ENCODE data around the gene PXK. TPM values are rescaled to one million over a fixed set of nuclear protein-coding genes. Genes with fewer than 3 reads are reported as not detected.

The PXK gene
- total RNA-seq, 2 donors from 2014 or later = 19.6 to 21.8 TPM

GRCh38 chr3:58471025-58471887, 138.6 kb downstream of the PXK start:
- Histone ChIP-seq H3K4me3 (no peak overlapping the region), H3K9me3 (no peaks in the 10 kb centered on the region), H3K27ac (peak overlapping the region in 1 of 2 donors; percentile 29), H3K36me3 (no peaks in the 10 kb centered on the region), H3K27me3 (replicated peaks; ENCODE audit: insufficient read depth) (no peaks in the 10 kb centered on the region), H3K4me1 (replicated peaks) (no peaks in the 10 kb centered on the region)
- TF ChIP-seq POLR2A (IDR thresholded peaks at IDR 0.05) (no peak), POLR2AphosphoS5 (IDR thresholded peaks at IDR 0.05) (peak; percentile 91)
- 41% methylated on average over 10 of the region's 10 CpGs for WGBS
- intact Hi-C loops (cut with DNase I) = no loop called here
- DNase-seq (ENCODE audit: low spot score) = peak; percentile 82

- intact Hi-C loops (cut with DNase I) = no loop called here
- no peaks in the 10 kb centered on the region for H3K36me3 ChIP-seq
- WGBS = 97% methylated on average over 1 of the region's 1 CpG
- H3K27me3 ChIP-seq (replicated peaks; ENCODE audit: insufficient read depth) = no peaks in the 10 kb centered on the region
- no peak for TF ChIP-seq POLR2A (IDR thresholded peaks at IDR 0.05)
- TF ChIP-seq CTCF (IDR thresholded peaks at IDR 0.05) = no peak
- TF ChIP-seq POLR2AphosphoS5 (IDR thresholded peaks at IDR 0.05) = no peak
- no peaks in the 10 kb centered on the region for H3K9me3 ChIP-seq
- no peak overlapping the region for H3K4me3 ChIP-seq
- no peak for DNase-seq (ENCODE audit: low spot score)
- no peaks in the 10 kb centered on the region for H3K4me1 ChIP-seq (replicated peaks)
- no peak overlapping the region for H3K27ac ChIP-seq
These were observed 140.6 kb downstream of the PXK start for GRCh38 chr3:58473275-58473674.

GRCh38 chr3:58474348-58474911, 141.7 kb downstream of the PXK start:
- DNase-seq (ENCODE audit: low spot score) = no peak
- no peaks in the 10 kb centered on the region for H3K36me3 ChIP-seq
- intact Hi-C loops (cut with DNase I) = no loop called here
- H3K27me3 ChIP-seq (replicated peaks; ENCODE audit: insufficient read depth) = no peaks in the 10 kb centered on the region
- no peaks in the 10 kb centered on the region for H3K9me3 ChIP-seq
- TF ChIP-seq CTCF (IDR thresholded peaks at IDR 0.05) (no peak), POLR2AphosphoS5 (IDR thresholded peaks at IDR 0.05) (no peak), POLR2A (IDR thresholded peaks at IDR 0.05) (no peak)
- no peaks in the 10 kb centered on the region for H3K4me1 ChIP-seq (replicated peaks)
- H3K4me3 ChIP-seq = no peak overlapping the region
- 100% methylated on average over 1 of the region's 1 CpG for WGBS
- H3K27ac ChIP-seq = no peak overlapping the region

GRCh38 chr3:58474967-58475578, 142.4 kb downstream of the PXK start:
- DNase-seq (ENCODE audit: low spot score) = no peak
- Histone ChIP-seq H3K27me3 (replicated peaks; ENCODE audit: insufficient read depth) (no peaks in the 10 kb centered on the region), H3K9me3 (no peaks in the 10 kb centered on the region), H3K4me1 (replicated peaks) (no peaks in the 10 kb centered on the region), H3K27ac (no peak overlapping the region), H3K4me3 (no peak overlapping the region), H3K36me3 (no peaks in the 10 kb centered on the region)
- TF ChIP-seq POLR2A (IDR thresholded peaks at IDR 0.05) (no peak), CTCF (IDR thresholded peaks at IDR 0.05) (no peak), POLR2AphosphoS5 (IDR thresholded peaks at IDR 0.05) (no peak)
- intact Hi-C loops (cut with DNase I) = no loop called here
- 82% methylated on average over 3 of the region's 3 CpGs for WGBS

Small RNAs within 50 kb of the gene (small RNA-seq; reads per million reads assigned to genes)
- gene AC098479.1 = 0 reads per million in 2 donors

Other genes starting within 250 kb of the PXK start
- 1 to 10 TPM; 1.4 to 2.3 TPM for gene DNASE1L3, start 121.9 kb upstream of the PXK start, total RNA-seq
- gene ABHD6, start 95.1 kb upstream of the PXK start, total RNA-seq = 10 to 100 TPM; 13.2 to 16.9 TPM
- 10 to 100 TPM in 1 of 2 donors, 1 to 10 TPM in 1; 7.1 to 12.5 TPM for gene RPP14, start 26.6 kb upstream of the PXK start, total RNA-seq
- 10 to 100 TPM; 15.4 to 17.1 TPM for gene HTD2, start 26.4 kb upstream of the PXK start, total RNA-seq
- gene PDHB, start 100.9 kb downstream of the PXK start, total RNA-seq = 100 to 1,000 TPM in 1 of 2 donors, 10 to 100 TPM in 1; 69.6 to 129 TPM
- gene KCTD6, start 159.2 kb downstream of the PXK start, total RNA-seq = 10 to 100 TPM in 1 of 2 donors, 1 to 10 TPM in 1; 7.2 to 14.9 TPM
- 10 to 100 TPM; 19.7 to 42.5 TPM for gene ACOX2, start 204.3 kb downstream of the PXK start, total RNA-seq
- 10 to 100 TPM; 54.5 to 80.2 TPM for gene FAM107A, start 244.5 kb downstream of the PXK start, total RNA-seq